GM13976 (cell line): ENCODE measurements around the gene IQCF2.

Experiments used
- DNase-seq: peaks from one replicate; pipeline ENCODE4 v3.0.0; 2012; ENCODE audit warnings: low spot score
- CTCF ChIP-seq: IDR thresholded peaks from 2 replicates; pipeline ENCODE4 v1.5.1; 2012; ENCODE audit warnings: borderline replicate concordance, mild to moderate bottlenecking; ENCODE audit not compliant: insufficient read depth; ENCODE audit errors: extremely low read depth, missing control alignments, control extremely low read depth
- in situ Hi-C: fragments of 300-500 bp; cut with MboI; formaldehyde crosslinking; loops from one replicate; pipeline ENCODE4 v1.12.0; 2022; ENCODE audit warnings: low sequenced_read_pairs, mixed read lengths, inconsistent platforms; ENCODE audit not compliant: unreplicated experiment

Gene IQCF2

GRCh38 chr3:51860703-51861665 is at the start of gene IQCF2:
Gene IQCF2 (plus strand): TSS chr3:51861615. CDS start chr3:51861667, 52 bp downstream.
- DNase-seq, result no peak
- TF ChIP-seq CTCF, result no peak
- in situ Hi-C loops, result no loop called here

- no peak for DNase-seq
- TF ChIP-seq CTCF, result no peak
- in situ Hi-C loops, result no loop called here
These were observed 47.9 kb upstream of the IQCF2 start for GRCh38 chr3:51813539-51813938.

GRCh38 chr3:51814034-51814433 is 47.4 kb upstream of the IQCF2 start:
- no peak for TF ChIP-seq CTCF
- in situ Hi-C loops, result no loop called here
- DNase-seq, result no peak

- in situ Hi-C loops, result no loop called here
- TF ChIP-seq CTCF, result no peak
- DNase-seq, result no peak
These were observed 45.8 kb upstream of the IQCF2 start for GRCh38 chr3:51815614-51816013.

- in situ Hi-C loops, result no loop called here
- no peak for TF ChIP-seq CTCF
- no peak for DNase-seq
These were observed 44.7 kb upstream of the IQCF2 start for GRCh38 chr3:51816723-51817122.

GRCh38 chr3:51817375-51817774 is 44.0 kb upstream of the IQCF2 start:
- TF ChIP-seq CTCF, result no peak
- DNase-seq, result no peak
- in situ Hi-C loops, result no loop called here
